Spleen (tissue), 13 donors: ENCODE data around the gene SLC39A2. TPM values are rescaled to one million over a fixed set of nuclear protein-coding genes. Genes with fewer than 3 reads are reported as not detected.
"Not testable (repeated sequence)": the region's sequence is repeated elsewhere in the genome, so short reads cannot be mapped to it uniquely, and the experiment has no call there.

ENCODE experiments used
- DNase-seq: peaks from one replicate; pipeline ENCODE4 v3.0.0-alpha.2; 2020
- H3K27ac ChIP-seq, 8 donors: fragments of 200-600 bp; sonication (generic) in 7 of 8; 1 replicate in 4 of 8; 2 replicates in 4 of 8; pipeline versions ENCODE4 v1.5.0 to v1.8.0; 2016 to 2021; ENCODE audit warnings: inconsistent platforms in 4 of 8, mild to moderate bottlenecking in 4 of 8, moderate library complexity in 1 of 8
- H3K27me3 ChIP-seq, 7 donors: fragments of 200-600 bp; sonication (generic) in 6 of 7; replicated peaks in 1 of 7; 1 replicate in 4 of 7; 2 replicates in 3 of 7; pipeline versions ENCODE4 v1.5.0 to v1.8.0; 2016 to 2021; ENCODE audit warnings: inconsistent platforms in 3 of 7, mild to moderate bottlenecking in 1 of 7
- H3K36me3 ChIP-seq, 6 donors: fragments of 200-600 bp; sonication (generic) in 5 of 6; 1 replicate in 4 of 6; 2 replicates in 2 of 6; pipeline versions ENCODE4 v1.5.0 to v1.8.0; 2016 to 2021; ENCODE audit warnings: inconsistent platforms in 2 of 6
- H3K4me1 ChIP-seq, 6 donors: fragments of 200-600 bp; sonication (generic) in 5 of 6; 1 replicate in 3 of 6; 2 replicates in 3 of 6; pipeline versions ENCODE4 v1.5.0 to v1.8.0; 2016 to 2021; ENCODE audit warnings: inconsistent platforms in 3 of 6
- H3K4me3 ChIP-seq, 8 donors: fragments of 200-600 bp; sonication (generic) in 7 of 8; 1 replicate in 4 of 8; 2 replicates in 4 of 8; pipeline versions ENCODE4 v1.5.0 to v1.8.0; 2016 to 2021; ENCODE audit warnings: inconsistent platforms in 4 of 8, mild to moderate bottlenecking in 4 of 8, moderate library complexity in 2 of 8
- H3K9me3 ChIP-seq, 8 donors: fragments of 200-600 bp; sonication (generic) in 7 of 8; 1 replicate in 4 of 8; 2 replicates in 4 of 8; pipeline versions ENCODE4 v1.5.0 to v1.8.0; 2016 to 2021; ENCODE audit warnings: inconsistent platforms in 4 of 8
- POLR2A ChIP-seq, 3 donors: fragments of 450-650 bp; IDR thresholded peaks; one replicate each; pipeline ENCODE4 v1.5.1; 2017; ENCODE audit warnings: antibody characterized with exemption in 3 of 3, mild to moderate bottlenecking in 1 of 3
- POLR2AphosphoS5 ChIP-seq, 3 donors: sonication (generic); formaldehyde crosslinking; IDR thresholded peaks; one replicate each; pipeline ENCODE4 v1.5.1; 2017; ENCODE audit warnings: antibody characterized with exemption in 3 of 3
- WGBS, 5 donors: extraction: QIAGEN DNeasy Blood & Tissue Kit in 3 of 5; methylation state at CpG; one replicate each; pipeline versions ENCODE4 v1.1.5 to v1.1.7; 2013 to 2018; 5-methylcytosine and 5-hydroxymethylcytosine counted together
- intact Hi-C: fragments of 100-400 bp; cut with DNase I; formaldehyde crosslinking; loops from one replicate; pipeline ENCODE4 v1.15.0; 2023; ENCODE audit warnings: low total_unique reads
- long read RNA-seq, 2 donors: transcript quantifications; one replicate each; lab custom pipeline, GENCODE V29; 2026
- polyA plus RNA-seq, 3 donors: library from polyadenylated mRNA; stranded (reverse); fragments of 200-250 nt; gene quantifications; one replicate each; pipeline ENCODE4 v1.2.1, GENCODE V29; 2013
- total RNA-seq, 7 donors: library from RNA; depleted of rRNA in 3 of 7; stranded (reverse); fragments of >200 nt in 3 of 7; fragmentation: NEBNext Ultra II Directional in 4 of 7; extraction: Animal tissue kit (Norgen Biotek cat#: 25700) in 4 of 7; gene quantifications; one replicate each; pipeline versions ENCODE4 v1.1.0 to v1.2.1, GENCODE V29; 2016 to 2021
- TF ChIP-seq, protein P1 (sequence below), 11 experiments: fragments of 200-600 bp in 7 of 11; fragments of 450-650 bp in 4 of 11; sonication (generic) in 4 of 11; IDR thresholded peaks in 8 of 11; conservative IDR thresholded peaks in 3 of 11; 1 replicate in 7 of 11; 2 replicates in 4 of 11; pipeline versions ENCODE4 v1.4.0 to v1.8.0; 2016 to 2021; ENCODE audit warnings: antibody characterized with exemption in 11 of 11, inconsistent platforms in 4 of 11, mild to moderate bottlenecking in 1 of 11
- donor health status: healthy with polysubstance abuse.
- donor health status: DM: no; HTN: no; CAD: no; lungs with moderate emphysema.
- donor health status: DM: no; HTN: no; CAD: no.
- donor health status: Bipolar disorder and iron deficiency.
- donor health status: healthy.
- donor health status: DM: no; HTN: no; CAD: no.
- donor health status: DM: yes; HTN: yes; CAD: no.

SLC39A2 gene, protein sequence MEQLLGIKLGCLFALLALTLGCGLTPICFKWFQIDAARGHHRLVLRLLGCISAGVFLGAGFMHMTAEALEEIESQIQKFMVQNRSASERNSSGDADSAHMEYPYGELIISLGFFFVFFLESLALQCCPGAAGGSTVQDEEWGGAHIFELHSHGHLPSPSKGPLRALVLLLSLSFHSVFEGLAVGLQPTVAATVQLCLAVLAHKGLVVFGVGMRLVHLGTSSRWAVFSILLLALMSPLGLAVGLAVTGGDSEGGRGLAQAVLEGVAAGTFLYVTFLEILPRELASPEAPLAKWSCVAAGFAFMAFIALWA
- total RNA-seq = under 1 TPM in 1 of 7 donors, not detected in 6; 0.23 TPM
- under 1 TPM; 0.06 to 0.16 (median 0.15) TPM for polyA plus RNA-seq
- long read RNA-seq, donor 1 = 0 reads
- long read RNA-seq, donor 2 = 0 reads

- no peaks in the 10 kb centered on the region for H3K4me1 ChIP-seq
- TF ChIP-seq, protein P1, sequence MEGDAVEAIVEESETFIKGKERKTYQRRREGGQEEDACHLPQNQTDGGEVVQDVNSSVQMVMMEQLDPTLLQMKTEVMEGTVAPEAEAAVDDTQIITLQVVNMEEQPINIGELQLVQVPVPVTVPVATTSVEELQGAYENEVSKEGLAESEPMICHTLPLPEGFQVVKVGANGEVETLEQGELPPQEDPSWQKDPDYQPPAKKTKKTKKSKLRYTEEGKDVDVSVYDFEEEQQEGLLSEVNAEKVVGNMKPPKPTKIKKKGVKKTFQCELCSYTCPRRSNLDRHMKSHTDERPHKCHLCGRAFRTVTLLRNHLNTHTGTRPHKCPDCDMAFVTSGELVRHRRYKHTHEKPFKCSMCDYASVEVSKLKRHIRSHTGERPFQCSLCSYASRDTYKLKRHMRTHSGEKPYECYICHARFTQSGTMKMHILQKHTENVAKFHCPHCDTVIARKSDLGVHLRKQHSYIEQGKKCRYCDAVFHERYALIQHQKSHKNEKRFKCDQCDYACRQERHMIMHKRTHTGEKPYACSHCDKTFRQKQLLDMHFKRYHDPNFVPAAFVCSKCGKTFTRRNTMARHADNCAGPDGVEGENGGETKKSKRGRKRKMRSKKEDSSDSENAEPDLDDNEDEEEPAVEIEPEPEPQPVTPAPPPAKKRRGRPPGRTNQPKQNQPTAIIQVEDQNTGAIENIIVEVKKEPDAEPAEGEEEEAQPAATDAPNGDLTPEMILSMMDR (IDR thresholded peaks at IDR 0.05 in 8 of 11, conservative IDR thresholded peaks at IDR 0.05 in 3 of 11) = no peak
- TF ChIP-seq POLR2AphosphoS5 (IDR thresholded peaks at IDR 0.05) (no peak), POLR2A (IDR thresholded peaks at IDR 0.05) (no peak)
- intact Hi-C loops = no loop called here
- H3K9me3 ChIP-seq = no peaks in the 10 kb centered on the region
- H3K36me3 ChIP-seq = peaks cover 2 to 46% (median 37%) of the 10 kb centered on the region in 6 donors
- H3K27ac ChIP-seq = peak within 1 kb of the TSS in 1 of 8 donors; percentile 0
- H3K27me3 ChIP-seq = no peaks in the 10 kb centered on the region
- 68 to 80% (median 76%) methylated on average over 6 of the region's 6 CpGs for WGBS, 5 donors
- no peak within 1 kb of the TSS for H3K4me3 ChIP-seq
- no peak for DNase-seq
These were observed at the start of gene SLC39A2 for GRCh38 chr14:20998674-20999366. SLC39A2 (plus strand) TSS chr14:20999293; CDS start chr14:20999447, 154 bp downstream.

- H3K4me1 ChIP-seq = peaks cover 0 to 14% (median 0%) of the 10 kb centered on the region in 6 donors
- H3K9me3 ChIP-seq, DNase-seq, H3K4me3 ChIP-seq, intact Hi-C loops, H3K36me3 ChIP-seq: not testable (repeated sequence)
- 47 to 62% (median 49%) methylated on average over 4 of the region's 4 CpGs for WGBS, 5 donors
- TF ChIP-seq POLR2AphosphoS5 (IDR thresholded peaks at IDR 0.05) = peak in 1 of 3 donors; percentile 26
- peak within 1 kb of the TSS in 4 of 8 donors; percentile 26 to 78 (median 60) for H3K27ac ChIP-seq
- H3K27me3 ChIP-seq = peaks cover 0 to 14% (median 0%) of the 10 kb centered on the region in 7 donors
These were observed 44.2 kb upstream of the SLC39A2 start, which contains the start of gene RNASE2 for GRCh38 chr14:20954736-20955537. RNASE2 (plus strand) TSS chr14:20955487; CDS start chr14:20955772, 285 bp downstream.

- 16 to 44% (median 22%) methylated on average over 5 of the region's 5 CpGs for WGBS, 5 donors
- intact Hi-C loops, H3K36me3 ChIP-seq, H3K9me3 ChIP-seq, DNase-seq, H3K4me3 ChIP-seq: not testable (repeated sequence)
- Histone ChIP-seq H3K27ac (peak overlapping the region in 4 of 8 donors; percentile 26 to 78 (median 60)), H3K27me3 (peaks cover 0 to 14% (median 0%) of the 10 kb centered on the region in 7 donors), H3K4me1 (peaks cover 0 to 16% (median 0%) of the 10 kb centered on the region in 6 donors)
These were observed 43.6 kb upstream of the SLC39A2 start for GRCh38 chr14:20955538-20955873.

GRCh38 chr14:20956376-20956976 lies 42.6 kb upstream of the SLC39A2 start:
- peak overlapping the region in 2 of 8 donors; percentile 65 to 78 for H3K27ac ChIP-seq
- 79 to 87% (median 81%) methylated on average over 11 of the region's 11 CpGs for WGBS, 5 donors
- TF ChIP-seq POLR2A (IDR thresholded peaks at IDR 0.05) (no peak), POLR2AphosphoS5 (IDR thresholded peaks at IDR 0.05) (no peak)
- TF ChIP-seq, protein P1 (IDR thresholded peaks at IDR 0.05 in 8 of 11, conservative IDR thresholded peaks at IDR 0.05 in 3 of 11) = no peak
- no peaks in the 10 kb centered on the region for H3K36me3 ChIP-seq
- peaks cover 0 to 14% (median 0%) of the 10 kb centered on the region in 7 donors for H3K27me3 ChIP-seq
- H3K9me3 ChIP-seq = no peaks in the 10 kb centered on the region
- DNase-seq = no peak
- H3K4me1 ChIP-seq = peaks cover 0 to 26% (median 2%) of the 10 kb centered on the region in 6 donors
- H3K4me3 ChIP-seq = no peak overlapping the region
- intact Hi-C loops = no loop called here

DNA sequence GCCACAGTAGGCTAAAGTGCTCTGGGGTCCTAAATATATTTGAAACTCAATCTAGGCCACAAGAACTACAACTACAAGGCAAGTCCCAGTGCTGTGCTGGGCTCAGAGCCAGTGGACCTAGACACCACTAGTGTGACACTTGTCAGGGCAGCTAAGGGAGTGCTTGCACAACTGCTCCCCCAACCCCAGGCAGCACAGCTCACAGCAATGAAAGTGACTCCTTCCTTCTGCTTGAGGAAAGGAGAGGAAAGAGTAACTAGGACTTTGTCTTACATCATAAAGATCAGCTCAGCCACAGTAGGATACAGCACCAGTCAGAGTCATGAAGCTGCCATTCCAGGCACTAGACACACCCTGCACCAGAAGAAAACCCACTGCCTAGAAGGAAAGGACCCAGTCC lies 40.1 kb upstream of the SLC39A2 start:
- DNase-seq, intact Hi-C loops, H3K36me3 ChIP-seq, H3K4me3 ChIP-seq, H3K9me3 ChIP-seq: not testable (repeated sequence)
- Histone ChIP-seq H3K27ac (peak overlapping the region in 1 of 8 donors; percentile 37), H3K4me1 (peaks cover 0 to 28% (median 4%) of the 10 kb centered on the region in 6 donors), H3K27me3 (peaks cover 0 to 14% (median 0%) of the 10 kb centered on the region in 7 donors)
